ES-I3 (cell line): ENCODE results near the gene SNCA.
A peak's percentile ranks its signal among the peaks of the same experiment; 100 is the strongest.

Experiments
- H3K36me3 ChIP-seq: 2 replicates; pipeline ENCODE4 v1.6.1; 2013; ENCODE audit warnings: mild to moderate bottlenecking, low read length, control low read depth, moderate library complexity; ENCODE audit not compliant: insufficient read depth
- H3K4me1 ChIP-seq: 2 replicates; pipeline ENCODE4 v1.6.1; 2013; ENCODE audit warnings: mild to moderate bottlenecking, control low read depth, low read length; ENCODE audit not compliant: insufficient read depth
- H3K9ac ChIP-seq: 2 replicates; pipeline ENCODE4 v1.6.1; 2013; ENCODE audit warnings: low read depth, mild to moderate bottlenecking, low read length, moderate library complexity
- H3K9me3 ChIP-seq: 2 replicates; pipeline ENCODE4 v1.6.1; 2013; ENCODE audit warnings: mild to moderate bottlenecking, low read length, moderate library complexity; ENCODE audit not compliant: control insufficient read depth, insufficient read depth

Gene SNCA

GRCh38 chr4:89836031-89836745 is 773 bp downstream of the SNCA start:
- Histone ChIP-seq H3K9me3 (no peaks in the 10 kb centered on the region), H3K9ac (peak overlapping the region; percentile 76), H3K36me3 (no peaks in the 10 kb centered on the region), H3K4me1 (no peaks in the 10 kb centered on the region; the same call in 1 of the 2 replicates)

GRCh38 chr4:89835413-89835812 is 1.5 kb downstream of the SNCA start:
- H3K36me3 ChIP-seq: no peaks in the 10 kb centered on the region
- H3K9me3 ChIP-seq: no peaks in the 10 kb centered on the region
- H3K4me1 ChIP-seq: no peaks in the 10 kb centered on the region; the same call in 1 of the 2 replicates
- H3K9ac ChIP-seq: peak overlapping the region; percentile 76; the same call in 1 of the 2 replicates

- peaks cover 3% of the 10 kb centered on the region; the same call in 1 of the 2 replicates for H3K4me1 ChIP-seq
- H3K9ac ChIP-seq: no peak overlapping the region
- H3K9me3 ChIP-seq: no peaks in the 10 kb centered on the region
- H3K36me3 ChIP-seq: no peaks in the 10 kb centered on the region
These were observed 2.3 kb downstream of the SNCA start for GRCh38 chr4:89834486-89835209.

- H3K9ac ChIP-seq: no peak overlapping the region
- H3K4me1 ChIP-seq: 0 out of 2 replicates have a peak, but pooled peaks cover 8% of the 10 kb centered on the region
- no peaks in the 10 kb centered on the region for H3K9me3 ChIP-seq
- H3K36me3 ChIP-seq: no peaks in the 10 kb centered on the region
These were observed 7.4 kb downstream of the SNCA start for GRCh38 chr4:89829470-89830138.

GRCh38 chr4:89823416-89823815 is 13.5 kb downstream of the SNCA start:
- Histone ChIP-seq H3K9me3 (no peaks in the 10 kb centered on the region), H3K36me3 (no peaks in the 10 kb centered on the region), H3K4me1 (no peaks in the 10 kb centered on the region), H3K9ac (no peak overlapping the region)

GRCh38 chr4:89821612-89822011 is 15.3 kb downstream of the SNCA start:
- H3K9me3 ChIP-seq: no peaks in the 10 kb centered on the region
- no peak overlapping the region for H3K9ac ChIP-seq
- peaks cover 6% of the 10 kb centered on the region; the same call in 1 of the 2 replicates for H3K4me1 ChIP-seq
- H3K36me3 ChIP-seq: no peaks in the 10 kb centered on the region

GRCh38 chr4:89820010-89820409 is 17.0 kb downstream of the SNCA start:
- Histone ChIP-seq H3K9me3 (no peaks in the 10 kb centered on the region), H3K4me1 (peaks cover 8% of the 10 kb centered on the region; the same call in 1 of the 2 replicates), H3K9ac (no peak overlapping the region)

GRCh38 chr4:89814362-89814761 is 22.6 kb downstream of the SNCA start:
- H3K4me1 ChIP-seq: peaks cover 8% of the 10 kb centered on the region; the same call in 1 of the 2 replicates
- H3K9me3 ChIP-seq: no peaks in the 10 kb centered on the region
- no peak overlapping the region for H3K9ac ChIP-seq
- no peaks in the 10 kb centered on the region for H3K36me3 ChIP-seq

More at GRCh38 chr4:89820010-89820409, 17.0 kb downstream of the SNCA start:
- no peaks in the 10 kb centered on the region for H3K36me3 ChIP-seq

- H3K9ac ChIP-seq: no peak overlapping the region
- H3K9me3 ChIP-seq: no peaks in the 10 kb centered on the region
- no peaks in the 10 kb centered on the region for H3K36me3 ChIP-seq
- H3K4me1 ChIP-seq: peaks cover 8% of the 10 kb centered on the region; the same call in 1 of the 2 replicates
These were observed 23.8 kb downstream of the SNCA start for GRCh38 chr4:89813197-89813596.

- no peaks in the 10 kb centered on the region for H3K36me3 ChIP-seq
- no peak overlapping the region for H3K9ac ChIP-seq
- no peaks in the 10 kb centered on the region for H3K4me1 ChIP-seq
- H3K9me3 ChIP-seq: no peaks in the 10 kb centered on the region
These were observed 29.4 kb downstream of the SNCA start for GRCh38 chr4:89807441-89808140.

GRCh38 chr4:89805297-89805696 is 31.7 kb downstream of the SNCA start:
- Histone ChIP-seq H3K9ac (no peak overlapping the region), H3K36me3 (no peaks in the 10 kb centered on the region), H3K4me1 (no peaks in the 10 kb centered on the region), H3K9me3 (no peaks in the 10 kb centered on the region)

GRCh38 chr4:89803915-89804314 is 33.0 kb downstream of the SNCA start:
- H3K9ac ChIP-seq: no peak overlapping the region
- H3K9me3 ChIP-seq: no peaks in the 10 kb centered on the region
- no peaks in the 10 kb centered on the region for H3K4me1 ChIP-seq
- no peaks in the 10 kb centered on the region for H3K36me3 ChIP-seq

GRCh38 chr4:89803036-89803435 is 33.9 kb downstream of the SNCA start:
- H3K36me3 ChIP-seq: no peaks in the 10 kb centered on the region
- no peaks in the 10 kb centered on the region for H3K4me1 ChIP-seq
- H3K9me3 ChIP-seq: no peaks in the 10 kb centered on the region
- no peak overlapping the region for H3K9ac ChIP-seq

- Histone ChIP-seq H3K36me3 (no peaks in the 10 kb centered on the region), H3K9me3 (no peaks in the 10 kb centered on the region), H3K4me1 (no peaks in the 10 kb centered on the region), H3K9ac (no peak overlapping the region)
These were observed 36.3 kb downstream of the SNCA start for GRCh38 chr4:89800527-89801103.
